Measurements from ENCODE around the gene SAP30BP.

SAP30BP gene

GRCh38 chr17:75701288-75701687 is 34.1 kb downstream of the SAP30BP start:
- Histone ChIP-seq H3K4me1 (ENCODE audit: insufficient read depth, insufficient read length) (peaks cover 23% of the 10 kb centered on the region), H3K4me3 (ENCODE audit: insufficient read length, low read depth) (no peak overlapping the region), H3K9me3 (ENCODE audit: insufficient read depth, low read length) (no peaks in the 10 kb centered on the region), H3K9ac (ENCODE audit: insufficient read length, low read depth) (no peak overlapping the region), H3K36me3 (ENCODE audit: insufficient read depth, insufficient read length, low read length) (peaks cover 94% of the 10 kb centered on the region), H3K27me3 (ENCODE audit: insufficient read depth, insufficient read length) (no peaks in the 10 kb centered on the region)
- DNase-seq (ENCODE audit: low read depth, low spot score) = no peak
- TF ChIP-seq ZNF274 (IDR thresholded peaks at IDR 0.05; ENCODE audit: low read depth, low read length) = no peak
- no peak for TF ChIP-seq YY1 (IDR thresholded peaks at IDR 0.05; ENCODE audit: insufficient read depth, insufficient read length)
- no peak for TF ChIP-seq SUZ12 (IDR thresholded peaks at IDR 0.05; ENCODE audit: extremely low read depth, insufficient read depth, insufficient read length)

DNA sequence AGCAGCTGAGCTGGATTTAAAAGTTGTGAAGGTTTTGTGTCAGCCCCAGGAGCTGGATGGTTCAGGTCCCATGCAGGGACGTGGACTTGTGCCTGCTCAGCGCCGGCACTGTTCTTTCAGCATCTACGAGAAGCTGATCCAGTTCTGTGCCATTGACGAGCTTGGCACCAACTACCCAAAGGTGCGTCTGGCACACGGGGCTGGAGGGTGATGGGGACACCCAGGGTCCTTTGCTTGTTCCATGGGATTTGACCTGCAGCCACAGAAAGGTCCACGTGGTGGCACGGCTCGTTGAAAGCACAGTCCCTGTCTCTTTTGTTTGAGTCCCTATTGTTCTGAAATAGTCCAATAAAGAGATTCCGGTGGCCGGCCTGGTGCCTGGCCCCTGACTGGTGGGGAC is 36.1 kb downstream of the SAP30BP start:
- no peak for TF ChIP-seq YY1 (IDR thresholded peaks at IDR 0.05; ENCODE audit: insufficient read depth, insufficient read length)
- TF ChIP-seq ZNF274 (IDR thresholded peaks at IDR 0.05; ENCODE audit: low read depth, low read length) = no peak
- no peak for TF ChIP-seq SUZ12 (IDR thresholded peaks at IDR 0.05; ENCODE audit: extremely low read depth, insufficient read depth, insufficient read length)

DNA sequence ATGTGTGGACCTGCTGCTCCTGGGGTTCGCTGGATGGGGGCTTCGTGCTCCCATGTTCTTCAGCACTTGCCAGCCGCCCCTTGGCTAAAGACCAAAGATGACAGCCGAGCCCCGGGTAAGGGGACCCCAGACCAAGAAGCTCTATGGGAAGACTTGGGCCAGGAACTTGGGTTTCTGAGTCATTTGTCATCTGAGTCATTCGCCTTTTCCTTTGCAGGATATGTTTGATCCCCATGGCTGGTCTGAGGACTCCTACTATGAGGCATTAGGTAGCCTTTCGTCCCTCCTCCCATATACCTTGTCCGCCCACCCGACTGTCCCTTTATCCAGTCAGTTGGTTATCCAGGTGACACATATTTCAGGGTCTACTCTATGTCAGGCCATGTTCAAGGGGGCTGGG is 36.5 kb downstream of the SAP30BP start:
- Histone ChIP-seq H3K4me1 (ENCODE audit: insufficient read depth, insufficient read length) (peaks cover 15% of the 10 kb centered on the region), H3K9me3 (ENCODE audit: insufficient read depth, low read length) (no peaks in the 10 kb centered on the region), H3K36me3 (ENCODE audit: insufficient read depth, insufficient read length, low read length) (peaks cover 96% of the 10 kb centered on the region), H3K27me3 (ENCODE audit: insufficient read depth, insufficient read length) (no peaks in the 10 kb centered on the region), H3K9ac (ENCODE audit: insufficient read length, low read depth) (no peak overlapping the region), H3K4me3 (ENCODE audit: insufficient read length, low read depth) (no peak overlapping the region)
- no peak for DNase-seq (ENCODE audit: low read depth, low spot score)
- TF ChIP-seq ZNF274 (IDR thresholded peaks at IDR 0.05; ENCODE audit: low read depth, low read length) = no peak
- TF ChIP-seq YY1 (IDR thresholded peaks at IDR 0.05; ENCODE audit: insufficient read depth, insufficient read length) = no peak
- no peak for TF ChIP-seq SUZ12 (IDR thresholded peaks at IDR 0.05; ENCODE audit: extremely low read depth, insufficient read depth, insufficient read length)

More for the DNA sequence above, 36.1 kb downstream of the SAP30BP start:
- H3K9ac ChIP-seq (ENCODE audit: insufficient read length, low read depth) = no peak overlapping the region
- H3K27me3 ChIP-seq (ENCODE audit: insufficient read depth, insufficient read length) = no peaks in the 10 kb centered on the region
- H3K9me3 ChIP-seq (ENCODE audit: insufficient read depth, low read length) = no peaks in the 10 kb centered on the region
- no peak overlapping the region for H3K4me3 ChIP-seq (ENCODE audit: insufficient read length, low read depth)
- peaks cover 15% of the 10 kb centered on the region for H3K4me1 ChIP-seq (ENCODE audit: insufficient read depth, insufficient read length)
- H3K36me3 ChIP-seq (ENCODE audit: insufficient read depth, insufficient read length, low read length) = peaks cover 96% of the 10 kb centered on the region
- DNase-seq (ENCODE audit: low read depth, low spot score) = no peak

DNA sequence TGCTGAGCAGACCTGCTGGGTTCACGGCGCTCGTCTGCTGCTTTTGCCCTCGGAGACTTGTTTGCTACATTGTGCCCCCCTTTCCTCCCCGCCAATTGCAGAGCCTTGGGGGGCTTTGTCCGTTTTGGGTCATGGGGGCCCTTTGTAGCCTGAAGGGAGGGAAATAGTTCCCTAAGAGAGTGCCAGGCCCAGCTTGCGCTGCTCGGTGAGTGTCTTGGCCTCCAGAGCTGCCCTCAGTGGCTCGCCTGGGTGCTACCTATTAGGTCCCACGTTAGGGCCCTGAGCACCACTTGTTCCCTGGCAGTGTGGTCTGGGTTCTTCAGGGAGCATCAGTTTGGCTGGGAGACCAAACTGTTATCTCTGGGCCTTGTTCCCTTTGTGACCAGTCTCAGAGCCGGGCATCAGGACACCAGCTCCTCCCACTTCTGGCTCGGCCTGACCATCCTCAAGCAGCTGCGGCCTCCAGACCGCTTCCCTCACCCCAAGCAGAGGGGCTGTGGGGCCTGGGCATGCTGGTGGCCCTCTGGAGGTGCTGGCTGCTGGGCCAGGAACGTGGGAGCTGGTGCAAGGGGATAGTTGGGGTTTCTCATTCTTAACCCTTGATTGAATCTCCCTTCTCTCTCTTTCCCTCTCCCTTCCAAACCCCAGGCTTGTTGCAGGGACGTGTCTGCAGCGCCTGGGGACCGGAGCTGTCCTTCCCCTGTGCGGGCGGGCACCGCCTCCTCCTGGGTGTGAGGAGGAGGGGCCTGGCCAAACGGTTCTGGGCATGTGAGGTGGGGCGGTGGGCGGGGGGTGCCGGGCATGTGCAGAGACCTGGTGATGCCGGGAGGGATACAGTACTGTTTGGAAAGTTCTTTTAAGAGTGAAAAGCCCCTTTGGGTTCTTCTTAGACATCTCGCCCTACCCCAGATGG is 38.1 kb downstream of the SAP30BP start:
- Histone ChIP-seq H3K27me3 (ENCODE audit: insufficient read depth, insufficient read length) (no peaks in the 10 kb centered on the region), H3K4me3 (ENCODE audit: insufficient read length, low read depth) (no peak overlapping the region), H3K9me3 (ENCODE audit: insufficient read depth, low read length) (no peaks in the 10 kb centered on the region), H3K36me3 (ENCODE audit: insufficient read depth, insufficient read length, low read length) (peaks cover 87% of the 10 kb centered on the region), H3K4me1 (ENCODE audit: insufficient read depth, insufficient read length) (peaks cover 10% of the 10 kb centered on the region), H3K9ac (ENCODE audit: insufficient read length, low read depth) (no peak overlapping the region)
- TF ChIP-seq ZNF274 (IDR thresholded peaks at IDR 0.05; ENCODE audit: low read depth, low read length) = no peak
- no peak for TF ChIP-seq YY1 (IDR thresholded peaks at IDR 0.05; ENCODE audit: insufficient read depth, insufficient read length)
- TF ChIP-seq SUZ12 (IDR thresholded peaks at IDR 0.05; ENCODE audit: extremely low read depth, insufficient read depth, insufficient read length) = no peak
- no peak for DNase-seq (ENCODE audit: low read depth, low spot score)

GRCh38 chr17:75706042-75706728 is 39.0 kb downstream of the SAP30BP start:
- H3K9me3 ChIP-seq (ENCODE audit: insufficient read depth, low read length) = no peaks in the 10 kb centered on the region
- peaks cover under 1% of the 10 kb centered on the region for H3K4me1 ChIP-seq (ENCODE audit: insufficient read depth, insufficient read length)
- TF ChIP-seq ZNF274 (IDR thresholded peaks at IDR 0.05; ENCODE audit: low read depth, low read length) (no peak), YY1 (IDR thresholded peaks at IDR 0.05; ENCODE audit: insufficient read depth, insufficient read length) (no peak), SUZ12 (IDR thresholded peaks at IDR 0.05; ENCODE audit: extremely low read depth, insufficient read depth, insufficient read length) (no peak)
- DNase-seq (ENCODE audit: low read depth, low spot score) = no peak
- H3K4me3 ChIP-seq (ENCODE audit: insufficient read length, low read depth) = no peak overlapping the region
- H3K36me3 ChIP-seq (ENCODE audit: insufficient read depth, insufficient read length, low read length) = peaks cover 78% of the 10 kb centered on the region
- no peaks in the 10 kb centered on the region for H3K27me3 ChIP-seq (ENCODE audit: insufficient read depth, insufficient read length)
- no peak overlapping the region for H3K9ac ChIP-seq (ENCODE audit: insufficient read length, low read depth)

- H3K4me1 ChIP-seq (ENCODE audit: insufficient read depth, insufficient read length) = no peaks in the 10 kb centered on the region
- no peak overlapping the region for H3K9ac ChIP-seq (ENCODE audit: insufficient read length, low read depth)
- peaks cover 68% of the 10 kb centered on the region for H3K36me3 ChIP-seq (ENCODE audit: insufficient read depth, insufficient read length, low read length)
Observed at GRCh38 chr17:75707079-75707571, 40.0 kb downstream of the SAP30BP start.

DNA sequence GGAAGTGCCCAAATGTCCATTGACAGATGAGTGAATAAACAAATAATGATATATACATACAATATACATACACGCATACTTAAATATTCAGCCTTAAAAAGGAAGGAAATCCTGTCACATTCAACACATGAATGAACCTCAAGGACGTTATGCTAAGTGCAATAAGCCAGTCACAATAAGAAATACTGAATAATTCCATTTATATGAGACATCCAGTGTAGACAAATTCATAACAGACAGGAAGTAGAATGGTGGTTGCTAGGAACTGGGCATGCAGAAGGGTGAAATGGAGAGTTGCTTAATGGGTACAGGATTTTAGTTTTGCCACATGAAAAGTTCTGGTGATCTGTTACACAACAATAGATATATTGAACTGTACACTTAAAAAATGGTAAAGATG is 45.3 kb downstream of the SAP30BP start:
- no peak overlapping the region for H3K4me3 ChIP-seq (ENCODE audit: insufficient read length, low read depth)
- H3K27me3 ChIP-seq (ENCODE audit: insufficient read depth, insufficient read length) = no peaks in the 10 kb centered on the region
- H3K9ac ChIP-seq (ENCODE audit: insufficient read length, low read depth) = no peak overlapping the region
- H3K4me1 ChIP-seq (ENCODE audit: insufficient read depth, insufficient read length) = no peaks in the 10 kb centered on the region
- peaks cover 15% of the 10 kb centered on the region for H3K36me3 ChIP-seq (ENCODE audit: insufficient read depth, insufficient read length, low read length)
- no peaks in the 10 kb centered on the region for H3K9me3 ChIP-seq (ENCODE audit: insufficient read depth, low read length)
- DNase-seq (ENCODE audit: low read depth, low spot score) = no peak
- TF ChIP-seq ZNF274 (IDR thresholded peaks at IDR 0.05; ENCODE audit: low read depth, low read length) (no peak), YY1 (IDR thresholded peaks at IDR 0.05; ENCODE audit: insufficient read depth, insufficient read length) (no peak), SUZ12 (IDR thresholded peaks at IDR 0.05; ENCODE audit: extremely low read depth, insufficient read depth, insufficient read length) (no peak)

More at GRCh38 chr17:75707079-75707571, 40.0 kb downstream of the SAP30BP start:
- Histone ChIP-seq H3K9me3 (ENCODE audit: insufficient read depth, low read length) (no peaks in the 10 kb centered on the region), H3K27me3 (ENCODE audit: insufficient read depth, insufficient read length) (no peaks in the 10 kb centered on the region), H3K4me3 (ENCODE audit: insufficient read length, low read depth) (no peak overlapping the region)
- no peak for DNase-seq (ENCODE audit: low read depth, low spot score)
- TF ChIP-seq YY1 (IDR thresholded peaks at IDR 0.05; ENCODE audit: insufficient read depth, insufficient read length) = no peak
- TF ChIP-seq ZNF274 (IDR thresholded peaks at IDR 0.05; ENCODE audit: low read depth, low read length) = no peak
- no peak for TF ChIP-seq SUZ12 (IDR thresholded peaks at IDR 0.05; ENCODE audit: extremely low read depth, insufficient read depth, insufficient read length)

Measured in NT2/D1 (cell line).